ENCODE results near the gene SSPN.

DNA sequence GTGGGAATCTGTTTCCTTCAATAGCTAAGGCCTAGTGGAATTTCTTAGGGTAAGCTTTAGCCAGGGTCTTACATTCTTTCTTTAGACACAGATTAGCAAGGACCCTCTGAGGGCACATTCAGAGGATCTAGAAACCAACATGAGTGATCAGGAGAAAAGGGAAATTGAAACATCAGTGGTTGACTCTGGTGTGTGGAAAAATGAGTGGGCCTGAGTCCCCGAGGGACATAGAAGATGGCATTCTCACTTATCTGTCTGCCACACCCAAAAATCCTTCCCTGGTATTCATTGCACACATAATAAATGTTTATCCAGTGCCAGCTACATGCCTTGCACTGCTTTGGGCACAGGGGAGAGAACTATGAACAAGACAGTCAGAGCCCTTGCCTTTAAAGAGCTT lies 82.9 kb downstream of the SSPN start:
- TF ChIP-seq, protein P1, sequence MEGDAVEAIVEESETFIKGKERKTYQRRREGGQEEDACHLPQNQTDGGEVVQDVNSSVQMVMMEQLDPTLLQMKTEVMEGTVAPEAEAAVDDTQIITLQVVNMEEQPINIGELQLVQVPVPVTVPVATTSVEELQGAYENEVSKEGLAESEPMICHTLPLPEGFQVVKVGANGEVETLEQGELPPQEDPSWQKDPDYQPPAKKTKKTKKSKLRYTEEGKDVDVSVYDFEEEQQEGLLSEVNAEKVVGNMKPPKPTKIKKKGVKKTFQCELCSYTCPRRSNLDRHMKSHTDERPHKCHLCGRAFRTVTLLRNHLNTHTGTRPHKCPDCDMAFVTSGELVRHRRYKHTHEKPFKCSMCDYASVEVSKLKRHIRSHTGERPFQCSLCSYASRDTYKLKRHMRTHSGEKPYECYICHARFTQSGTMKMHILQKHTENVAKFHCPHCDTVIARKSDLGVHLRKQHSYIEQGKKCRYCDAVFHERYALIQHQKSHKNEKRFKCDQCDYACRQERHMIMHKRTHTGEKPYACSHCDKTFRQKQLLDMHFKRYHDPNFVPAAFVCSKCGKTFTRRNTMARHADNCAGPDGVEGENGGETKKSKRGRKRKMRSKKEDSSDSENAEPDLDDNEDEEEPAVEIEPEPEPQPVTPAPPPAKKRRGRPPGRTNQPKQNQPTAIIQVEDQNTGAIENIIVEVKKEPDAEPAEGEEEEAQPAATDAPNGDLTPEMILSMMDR (IDR thresholded peaks at IDR 0.05; ENCODE audit: insufficient read depth, low read length, poor library complexity, severe bottlenecking): no peak
- TF ChIP-seq EZH2phosphoT487 (conservative IDR thresholded peaks at IDR 0.05; ENCODE audit: low read length): no peak
